Measurements from ENCODE around the gene RANBP10. TPM values are rescaled to one million over a fixed set of nuclear protein-coding genes. Genes with fewer than 3 reads are reported as not detected.

RANBP10 gene
- total RNA-seq, 1 experiment from 2014 or later, result 15.6 TPM

- WGBS (ENCODE audit: extremely low coverage, insufficient read length, low lambda C conversion rate), result no CpG with 5 or more reads among the region's 6 CpGs
- Mint-ChIP-seq H3K27me3 (ENCODE audit: low read depth) (peaks cover 1% of the 10 kb centered on the region; the same call in 1 of the 2 replicates), H3K27ac (no peak overlapping the region), H3K9me3 (peaks cover 3 to 5% of the 10 kb centered on the region in 2 experiments; a peak in 3 of 5 replicates), H3K36me3 (ENCODE audit: insufficient read depth in 1 of 3, low read depth in 3 of 3) (peaks cover 6 to 18% (median 12%) of the 10 kb centered on the region in 3 experiments), H3K4me3 (no peak overlapping the region), H3K4me1 (peaks cover 0 to 3% of the 10 kb centered on the region in 2 experiments; a peak in 1 of 4 replicates)
- Histone ChIP-seq H3K23ac (ENCODE audit: insufficient read length, low read depth, low read length) (no peak overlapping the region), H2AK5ac (ENCODE audit: insufficient read length, low read length) (no peak overlapping the region), H4K5ac (ENCODE audit: insufficient read length, low read depth, low read length) (no peak overlapping the region), H3K23me2 (ENCODE audit: insufficient read length, low read depth, low read length, poor library complexity, severe bottlenecking) (no peaks in the 10 kb centered on the region), H4K20me1 (ENCODE audit: control insufficient read depth, insufficient read depth, insufficient read length) (no peaks in the 10 kb centered on the region), H3K9me3 (ENCODE audit: control insufficient read depth, low read depth, low read length) (no peaks in the 10 kb centered on the region), H3K79me1 (ENCODE audit: insufficient read depth, low read depth, low read length, poor library complexity, severe bottlenecking) (no peaks in the 10 kb centered on the region), H2BK120ac (ENCODE audit: low read depth, low read length, poor library complexity, severe bottlenecking) (no peak overlapping the region), H3K14ac (ENCODE audit: insufficient read depth, low read length) (no peak overlapping the region), H2BK12ac (ENCODE audit: insufficient read length, low read depth, low read length) (no peak overlapping the region), H4K8ac (replicated peaks; ENCODE audit: insufficient read length, low read depth, low read length) (no peak overlapping the region), H3K79me2 (ENCODE audit: insufficient read depth, low read length) (0 out of 2 replicates have a peak, but pooled peaks cover 3% of the 10 kb centered on the region), H3K27me3 (ENCODE audit: insufficient read depth, low read length) (no peaks in the 10 kb centered on the region), H3K27ac (ENCODE audit: insufficient read length, low read depth, low read length) (no peak overlapping the region), H3K9ac (ENCODE audit: extremely low read depth, insufficient read length, low read length) (no peak overlapping the region), H3K4me2 (ENCODE audit: insufficient read depth, insufficient read length, low read length) (no peak overlapping the region), H2AFZ (ENCODE audit: low read length) (no peak overlapping the region), H4K91ac (ENCODE audit: insufficient read length, low read depth, low read length) (no peak overlapping the region), H3K18ac (ENCODE audit: insufficient read length, low read depth, low read length) (no peak overlapping the region), H2BK20ac (ENCODE audit: low read depth, low read length, poor library complexity, severe bottlenecking) (no peak overlapping the region), H3K4ac (ENCODE audit: low read depth, low read length) (no peak overlapping the region), H3K4me1 (ENCODE audit: insufficient read depth, low read length) (no peaks in the 10 kb centered on the region), H3T11ph (ENCODE audit: low read length) (no peak overlapping the region), H2BK5ac (ENCODE audit: insufficient read length, low read length) (no peak overlapping the region), H3K56ac (ENCODE audit: insufficient read length, low read depth, low read length) (no peak overlapping the region), H2BK15ac (ENCODE audit: low read depth, low read length) (no peak overlapping the region)
- DNase-seq, result no peak
- no peak for TF ChIP-seq CTCF (conservative IDR thresholded peaks at IDR 0.05)
Observed at GRCh38 chr16:67775273-67775672, 31.1 kb downstream of the RANBP10 start.
